HG03060 (cell line): ENCODE measurements around the gene GNAO1.

Experiments used
- ATAC-seq: cut with Tn5 transposase; IDR thresholded peaks from one replicate; pipeline ENCODE4 v1.9.1; 2021; ENCODE audit warnings: low read depth, moderate number of reproducible peaks; ENCODE audit not compliant: unreplicated experiment

The GNAO1 gene

DNA sequence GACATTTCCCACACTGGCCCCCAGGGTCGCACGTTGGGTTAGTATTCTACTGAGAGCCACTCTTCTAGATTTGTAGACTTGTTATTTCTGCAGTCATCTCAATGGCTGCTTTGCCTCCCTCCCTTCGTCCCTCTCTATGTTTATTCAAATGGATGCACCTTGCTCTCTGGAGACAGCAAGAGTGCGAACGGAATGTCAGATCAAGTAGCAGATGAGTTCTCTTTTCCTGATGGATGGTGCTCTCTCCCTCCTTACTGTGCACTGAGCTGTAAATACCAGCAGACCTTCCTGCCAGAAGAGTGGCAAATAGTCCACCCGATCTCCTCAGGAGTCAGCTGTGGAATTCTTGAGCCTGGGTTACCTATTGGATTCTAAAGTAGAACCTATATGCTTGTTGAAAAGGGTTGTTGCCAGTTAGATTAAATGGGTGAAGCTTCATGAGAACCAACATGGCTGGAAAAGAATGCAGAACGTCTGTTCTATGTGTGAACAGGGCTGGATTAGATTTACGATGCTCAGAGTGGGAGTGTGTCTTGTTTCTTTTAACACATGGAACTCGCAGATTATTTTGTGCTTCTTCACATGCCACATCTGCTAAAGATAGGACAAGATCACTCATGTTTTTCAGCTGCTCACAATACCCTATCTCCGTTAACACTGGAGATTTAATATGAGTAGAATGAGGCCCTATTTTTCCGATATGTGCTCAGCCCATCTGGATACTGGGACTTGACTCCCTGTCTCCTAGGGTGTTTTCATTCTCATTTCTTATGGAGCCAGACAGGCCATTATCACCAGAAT, 6.1 kb downstream of the GNAO1 start:
- no peak for ATAC-seq

- ATAC-seq = no peak
Measured at GRCh38 chr16:56198006-56198754, 6.9 kb downstream of the GNAO1 start.

DNA sequence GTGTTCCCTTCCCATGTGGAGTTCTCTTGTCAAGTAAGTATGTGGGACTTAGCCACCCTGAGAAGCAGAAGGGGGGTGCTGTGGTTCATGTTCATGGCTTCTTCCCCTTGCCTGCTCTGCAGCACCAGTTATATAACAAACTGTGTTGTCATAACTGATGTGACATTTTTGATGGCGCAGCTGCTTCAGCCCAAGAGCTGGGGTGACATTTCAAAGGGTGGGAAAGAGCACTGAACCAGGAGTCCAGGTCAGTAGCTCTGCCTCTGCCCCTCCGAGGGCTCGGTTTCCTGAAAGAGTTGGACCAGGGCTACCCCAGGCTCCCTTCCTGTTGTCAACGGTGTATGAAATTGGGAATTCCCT, 7.4 kb downstream of the GNAO1 start:
- ATAC-seq = no peak

DNA sequence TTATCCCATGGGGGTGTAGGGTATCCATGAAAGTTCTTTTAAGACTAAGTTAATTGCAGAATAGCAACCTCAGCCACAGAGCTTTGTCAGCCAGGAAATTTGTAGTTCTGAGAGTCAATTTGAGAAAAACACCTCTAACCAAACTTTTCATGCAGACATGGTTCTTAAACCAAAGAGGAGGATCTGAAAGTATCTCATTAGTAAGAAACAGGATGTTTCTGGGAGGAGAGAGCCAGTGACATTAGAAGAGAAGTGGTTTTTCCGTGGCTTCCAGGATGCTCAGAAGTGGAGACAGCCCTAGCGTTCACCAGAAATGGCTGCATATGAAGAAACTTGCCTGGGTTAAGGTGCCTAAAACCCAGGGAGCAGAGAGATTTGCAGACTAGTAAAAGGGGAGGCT, 7.9 kb downstream of the GNAO1 start:
- ATAC-seq = peak; percentile 36

- ATAC-seq = no peak
Measured at GRCh38 chr16:56201030-56201429, 9.7 kb downstream of the GNAO1 start.

DNA sequence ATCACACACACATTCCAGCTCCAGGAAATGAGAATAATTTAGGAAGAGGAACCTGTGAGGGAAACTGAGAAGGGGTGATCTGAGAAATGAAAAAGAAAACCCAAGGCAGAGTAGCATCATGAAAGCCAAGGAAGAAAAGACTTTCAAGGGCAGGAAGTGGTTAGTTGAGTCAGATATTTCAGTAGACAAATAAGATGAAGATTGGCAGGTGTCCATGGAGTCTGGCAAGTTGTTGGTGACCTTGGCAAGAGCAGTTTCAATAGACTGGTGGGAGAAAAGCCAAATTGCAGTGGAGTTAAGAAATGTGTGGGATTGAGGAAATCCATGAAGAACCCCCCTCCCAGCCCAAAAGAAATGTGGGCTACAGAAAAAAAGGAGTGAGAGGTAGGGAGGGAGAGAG, 10.7 kb downstream of the GNAO1 start:
- ATAC-seq = no peak

DNA sequence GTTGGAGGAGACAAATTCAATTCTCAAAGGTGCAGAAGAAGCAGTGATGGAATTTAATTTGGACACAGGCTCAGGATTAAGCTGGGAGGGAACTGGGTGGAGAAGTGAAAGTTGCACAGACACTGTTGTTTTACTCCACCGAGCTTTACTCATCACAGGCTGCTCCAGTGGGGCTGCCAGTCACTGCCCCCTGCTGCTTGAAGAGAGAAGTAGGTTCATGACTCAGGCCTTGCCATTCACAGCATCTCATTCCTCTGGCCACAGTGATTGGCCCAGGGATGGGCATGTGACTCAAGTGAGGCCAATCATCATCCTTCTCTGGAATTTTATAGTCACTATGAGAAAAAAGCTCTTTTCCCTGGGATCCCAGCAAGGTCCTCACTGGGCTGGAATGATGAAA, 11.8 kb downstream of the GNAO1 start:
- peak; percentile 56 for ATAC-seq

DNA sequence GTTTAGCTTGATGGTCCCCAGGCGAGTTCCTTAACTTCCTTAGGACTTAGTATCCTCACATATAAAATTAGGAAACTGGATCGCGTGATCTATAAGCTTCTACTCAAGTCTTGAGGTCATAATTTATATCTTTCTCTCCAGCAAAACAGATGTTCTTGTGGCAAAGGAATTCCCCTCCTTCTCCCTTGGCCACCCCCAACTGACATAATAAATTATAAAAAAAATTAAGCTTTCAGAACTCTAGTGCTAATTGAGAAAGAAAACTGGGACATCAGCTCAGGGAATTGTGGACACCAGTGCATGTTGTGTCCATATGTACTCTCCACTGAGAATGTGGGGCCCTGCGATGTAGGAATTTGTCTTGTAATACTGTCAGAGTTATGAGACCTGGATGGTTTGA, 13.5 kb downstream of the GNAO1 start:
- ATAC-seq = no peak

DNA sequence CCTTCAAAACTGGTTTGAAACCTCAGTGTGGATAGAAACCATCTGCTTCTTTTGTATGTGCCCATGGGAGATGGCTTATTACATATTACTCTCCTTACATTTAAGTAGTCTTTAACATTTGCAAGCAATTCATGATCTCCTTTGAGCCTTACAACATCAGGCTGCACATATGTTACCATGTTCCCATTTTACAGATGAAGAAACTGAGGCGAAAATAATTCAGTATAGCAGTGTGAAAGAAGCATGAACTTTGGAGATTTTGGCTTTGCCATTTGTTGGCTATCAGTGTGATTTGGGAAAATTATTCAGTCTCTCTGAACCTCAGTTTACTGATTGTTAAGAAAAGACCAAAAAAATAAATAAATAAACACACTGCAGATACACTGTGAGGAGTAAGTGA, 15.7 kb downstream of the GNAO1 start:
- no peak for ATAC-seq

DNA sequence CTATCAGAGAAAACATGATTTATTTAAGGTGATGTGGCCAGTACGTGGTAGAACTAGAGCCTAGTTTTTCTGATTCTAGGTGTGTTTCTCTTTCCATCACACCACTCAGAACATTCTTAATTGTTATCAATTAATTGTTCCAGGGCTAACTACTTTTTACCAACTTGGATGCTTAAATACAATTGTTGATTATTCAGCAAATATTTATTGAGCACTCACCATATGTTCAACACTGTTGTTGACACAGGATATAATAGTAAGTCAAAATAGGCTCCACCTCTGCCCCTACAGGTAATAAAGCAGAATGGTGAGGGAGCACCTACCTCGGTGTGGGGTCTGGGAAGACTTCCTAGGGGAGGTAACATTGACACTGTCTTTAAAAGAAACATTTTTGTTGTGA, 16.1 kb downstream of the GNAO1 start:
- ATAC-seq = no peak

DNA sequence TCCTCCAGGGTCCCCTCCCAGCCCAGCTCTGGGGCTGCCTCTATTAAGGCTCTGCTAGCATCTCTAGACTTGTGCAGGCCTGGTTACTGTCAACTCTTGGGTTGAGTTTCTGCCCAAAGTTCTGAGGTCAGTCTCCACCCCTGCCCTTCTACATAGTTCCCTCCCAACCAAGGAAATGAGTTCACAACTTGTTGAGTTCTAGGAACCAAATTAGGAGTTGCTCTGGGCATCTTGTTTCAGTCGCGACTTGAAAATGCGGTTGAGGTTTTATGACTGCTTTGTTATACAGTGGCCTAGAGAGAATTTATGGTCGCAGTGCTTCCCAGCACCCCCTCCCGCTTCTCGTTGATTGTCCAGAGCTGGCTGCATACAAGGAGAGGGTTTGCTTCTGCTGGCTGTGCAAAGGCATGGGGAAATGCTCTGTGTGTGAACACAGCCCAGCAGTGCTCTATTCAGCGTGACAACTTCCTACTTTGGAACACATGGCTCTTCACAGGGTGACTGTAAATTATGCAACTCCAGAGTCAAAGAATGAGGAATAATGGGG, 20.2 kb downstream of the GNAO1 start:
- no peak for ATAC-seq

GRCh38 chr16:56212144-56212543, 20.9 kb downstream of the GNAO1 start:
- no peak for ATAC-seq

GRCh38 chr16:56221995-56222394, 30.7 kb downstream of the GNAO1 start:
- ATAC-seq = no peak

GRCh38 chr16:56222474-56222997, 31.2 kb downstream of the GNAO1 start:
- no peak for ATAC-seq

DNA sequence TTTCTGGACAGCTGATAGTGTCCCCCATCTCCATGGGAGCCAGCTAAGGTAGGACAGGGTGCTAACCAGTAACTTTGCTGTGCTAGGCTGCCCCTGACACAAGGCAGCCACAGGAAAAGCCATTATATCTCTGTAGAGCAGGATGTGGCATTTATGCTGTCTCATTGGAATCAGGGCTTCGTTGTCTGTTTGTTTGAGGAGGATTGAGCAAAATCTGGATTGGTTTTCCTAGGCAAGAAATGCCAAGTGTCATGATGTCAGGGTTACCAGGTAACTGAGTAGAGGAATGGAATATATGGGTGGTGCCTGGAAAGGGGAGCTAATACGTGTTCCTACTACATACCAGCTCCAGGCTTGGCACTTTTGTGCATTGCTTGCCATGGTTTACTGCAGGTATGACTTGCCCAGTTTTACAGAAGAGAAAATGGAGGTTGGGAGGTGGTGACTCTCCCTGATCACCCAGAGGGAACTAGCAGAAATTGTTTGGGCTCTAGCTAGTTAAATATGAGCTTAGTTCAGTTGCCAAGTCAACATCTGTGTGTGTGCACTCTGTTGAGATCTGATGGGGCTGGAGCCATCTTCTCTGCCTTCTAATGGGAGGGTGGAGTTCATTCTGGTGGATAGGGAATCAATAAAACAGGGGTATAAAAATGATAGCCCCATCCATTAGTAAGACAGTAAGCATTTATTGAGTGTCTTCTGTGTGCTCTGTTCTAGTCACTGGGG, 33.9 kb downstream of the GNAO1 start:
- ATAC-seq = no peak

DNA sequence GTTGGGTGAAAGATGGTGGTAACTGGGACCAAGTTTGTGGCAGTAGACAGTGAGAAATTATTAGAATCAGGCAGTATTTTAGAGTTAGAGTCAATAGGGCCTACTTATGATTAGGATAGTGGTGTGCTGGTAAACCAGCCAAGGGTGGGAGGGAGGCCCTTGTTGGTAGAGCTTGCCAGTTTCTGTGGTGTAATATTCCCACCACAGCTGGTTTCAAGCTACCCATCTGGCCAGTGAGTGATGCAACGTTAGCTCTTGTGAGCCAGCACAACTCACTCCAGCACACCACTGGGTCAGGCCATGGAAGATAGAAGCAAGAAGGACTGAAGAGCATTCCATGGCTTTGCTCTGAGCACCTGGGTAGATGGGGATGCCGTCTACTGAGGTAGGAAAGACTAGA, 34.9 kb downstream of the GNAO1 start:
- no peak for ATAC-seq

GRCh38 chr16:56226845-56227525, 35.7 kb downstream of the GNAO1 start:
- ATAC-seq = no peak

DNA sequence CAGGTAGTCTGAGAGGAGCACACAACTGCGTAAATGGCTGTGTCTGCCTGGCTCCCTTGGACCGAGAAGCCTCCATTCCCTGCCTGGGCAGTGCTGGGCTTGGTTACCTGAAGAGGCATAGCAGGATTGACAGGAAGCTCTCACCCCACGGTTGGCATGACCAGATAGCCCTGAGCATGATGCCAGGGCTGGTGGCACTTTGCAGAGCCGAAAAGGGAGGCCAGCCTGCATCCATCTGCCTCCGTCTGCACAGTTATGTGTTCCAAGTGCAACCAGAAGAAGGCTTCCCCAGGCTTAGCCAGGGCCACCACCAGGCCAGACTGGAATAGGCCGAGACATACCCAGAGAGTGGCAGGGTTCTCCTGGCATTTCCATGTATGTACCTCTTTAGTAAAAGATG, 36.6 kb downstream of the GNAO1 start:
- no peak for ATAC-seq

- ATAC-seq = no peak
Measured at GRCh38 chr16:56228476-56228875, 37.2 kb downstream of the GNAO1 start.

DNA sequence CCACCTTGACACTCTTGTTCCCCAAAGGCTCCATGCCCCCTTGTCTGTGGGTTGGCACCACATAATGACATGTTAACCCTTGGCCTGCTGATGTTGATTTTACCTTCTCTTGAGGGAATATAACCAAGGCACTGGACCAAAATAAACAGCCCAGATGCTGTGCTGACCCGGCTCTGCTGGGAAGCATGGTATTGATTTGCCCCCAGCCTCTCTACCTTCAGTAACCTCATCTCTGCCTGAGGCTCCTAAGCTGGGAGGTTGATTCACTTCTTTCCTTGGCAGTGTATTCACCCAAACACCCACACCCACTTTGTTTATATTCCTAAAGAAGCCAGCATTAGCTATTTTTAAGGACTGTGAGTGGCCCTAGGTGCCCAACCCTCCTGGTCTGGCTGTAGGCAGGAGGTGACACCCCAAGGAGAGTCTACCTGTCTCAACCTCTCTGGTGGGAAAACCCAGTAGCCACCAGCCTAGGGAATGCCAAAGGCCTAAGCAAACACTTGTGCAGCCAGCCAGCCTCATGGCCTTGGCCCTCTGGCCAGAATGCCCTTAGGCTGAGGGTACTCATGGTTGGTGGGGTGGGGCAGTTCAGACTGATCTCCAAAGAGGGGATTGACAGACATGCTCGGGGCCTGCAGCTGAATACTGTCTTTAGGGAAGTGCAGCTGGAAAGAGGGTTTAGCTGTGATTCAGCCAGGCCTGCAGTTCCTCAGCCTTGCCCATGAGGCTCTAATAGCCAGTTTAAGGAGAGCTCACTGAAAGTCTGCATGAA, 42.7 kb downstream of the GNAO1 start:
- no peak for ATAC-seq
